Stomach (tissue), 4 donors: ENCODE measurements around the gene RALA.

Experiments
- EP300 ChIP-seq: sonication (generic); formaldehyde crosslinking; IDR thresholded peaks from one replicate; pipeline ENCODE4 v1.6.1; 2017; ENCODE audit warnings: antibody characterized with exemption
- POLR2A ChIP-seq, 4 donors: fragments of 450-650 bp; IDR thresholded peaks; one replicate each; pipeline ENCODE4 v1.6.1; 2016; ENCODE audit warnings: antibody characterized with exemption in 4 of 4, control low read depth in 2 of 4, mild to moderate bottlenecking in 1 of 4, moderate library complexity in 1 of 4
- POLR2AphosphoS5 ChIP-seq, 3 donors: sonication (generic); formaldehyde crosslinking; IDR thresholded peaks; one replicate each; pipeline ENCODE4 v1.6.1; 2016; ENCODE audit warnings: antibody characterized with exemption in 3 of 3
- TF ChIP-seq, protein P1 (sequence below), 7 experiments: fragments of 450-650 bp in 4 of 7; fragments of 200-600 bp in 3 of 7; sonication (generic) in 3 of 7; IDR thresholded peaks; one replicate each; pipeline ENCODE4 v1.5.1; 2016 to 2019; ENCODE audit warnings: antibody characterized with exemption in 7 of 7, control low read depth in 2 of 7, mild to moderate bottlenecking in 1 of 7

DNA sequence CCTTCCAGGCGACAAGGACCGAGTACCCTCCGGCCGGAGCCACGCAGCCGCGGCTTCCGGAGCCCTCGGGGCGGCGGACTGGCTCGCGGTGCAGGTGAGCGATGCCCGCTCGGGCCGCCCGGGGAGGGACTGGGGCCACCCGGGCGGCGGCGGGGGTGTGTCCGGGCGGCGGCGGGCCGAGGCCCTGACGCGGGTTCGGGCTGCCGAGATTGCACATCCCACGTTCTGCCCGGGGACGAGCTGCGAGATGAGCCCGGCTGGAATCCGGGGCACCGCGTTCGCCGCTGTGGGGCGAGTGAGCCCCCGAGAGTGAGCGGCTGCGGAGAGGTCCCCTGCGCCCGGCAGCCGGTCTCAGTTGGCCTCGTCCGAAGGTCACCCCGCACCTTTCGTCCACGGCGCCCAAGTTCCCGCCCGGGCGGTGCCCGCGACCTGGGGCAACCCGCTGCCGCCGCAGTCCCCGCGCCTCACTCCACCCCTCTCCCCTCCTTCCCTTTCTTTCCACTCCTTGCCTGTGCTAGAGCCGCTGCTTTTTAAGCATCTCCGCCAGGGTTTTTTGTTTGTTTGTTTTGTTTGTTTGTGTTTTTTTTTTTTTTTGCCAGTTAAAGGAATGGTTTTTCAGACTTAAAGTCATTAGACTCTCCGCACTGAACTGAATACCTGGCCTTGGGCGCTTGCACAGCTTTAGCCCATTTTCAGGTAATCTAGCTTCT is 515 bp downstream of the RALA start:
- TF ChIP-seq EP300 (no peak), POLR2A (IDR thresholded peaks at IDR 0.05) (no peak), POLR2AphosphoS5 (IDR thresholded peaks at IDR 0.05) (peak in 1 of 3 donors; percentile 6)
- TF ChIP-seq, protein P1, sequence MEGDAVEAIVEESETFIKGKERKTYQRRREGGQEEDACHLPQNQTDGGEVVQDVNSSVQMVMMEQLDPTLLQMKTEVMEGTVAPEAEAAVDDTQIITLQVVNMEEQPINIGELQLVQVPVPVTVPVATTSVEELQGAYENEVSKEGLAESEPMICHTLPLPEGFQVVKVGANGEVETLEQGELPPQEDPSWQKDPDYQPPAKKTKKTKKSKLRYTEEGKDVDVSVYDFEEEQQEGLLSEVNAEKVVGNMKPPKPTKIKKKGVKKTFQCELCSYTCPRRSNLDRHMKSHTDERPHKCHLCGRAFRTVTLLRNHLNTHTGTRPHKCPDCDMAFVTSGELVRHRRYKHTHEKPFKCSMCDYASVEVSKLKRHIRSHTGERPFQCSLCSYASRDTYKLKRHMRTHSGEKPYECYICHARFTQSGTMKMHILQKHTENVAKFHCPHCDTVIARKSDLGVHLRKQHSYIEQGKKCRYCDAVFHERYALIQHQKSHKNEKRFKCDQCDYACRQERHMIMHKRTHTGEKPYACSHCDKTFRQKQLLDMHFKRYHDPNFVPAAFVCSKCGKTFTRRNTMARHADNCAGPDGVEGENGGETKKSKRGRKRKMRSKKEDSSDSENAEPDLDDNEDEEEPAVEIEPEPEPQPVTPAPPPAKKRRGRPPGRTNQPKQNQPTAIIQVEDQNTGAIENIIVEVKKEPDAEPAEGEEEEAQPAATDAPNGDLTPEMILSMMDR (IDR thresholded peaks at IDR 0.05) = no peak
